PC-9 (cell line): ENCODE results near the gene HTT. TPM values are rescaled to one million over a fixed set of nuclear protein-coding genes. Genes with fewer than 3 reads are reported as not detected.

Experiments
- BruUV-seq: library from RNA; stranded (reverse); fragments of 400-500 nt; replicated peaks from 2 replicates; lab custom pipeline; 2021; lab: Mats Ljungman, UMichigan
- CTCF ChIA-PET: fragments of 300-600 bp; sonication (Branson Sonifier 250); formaldehyde crosslinking; loops from one replicate; lab custom pipeline; 2022; ENCODE audit warnings: antibody characterized with exemption; lab: Charles Lee
- POLR2A ChIA-PET: fragments of 300-600 bp; sonication (Branson Sonifier 250); formaldehyde crosslinking; loops from one replicate; lab custom pipeline; 2022; ENCODE audit warnings: antibody characterized with exemption; ENCODE audit not compliant: unreplicated experiment; lab: Charles Lee
- DNase-seq, 2 experiments: peaks; one replicate each; pipeline versions ENCODE4 v3.0.0 to v3.0.0-alpha.2; 2015 to 2022; ENCODE audit warnings: mixed read lengths in 1 of 2
- H2AFZ ChIP-seq: fragments of 200-600 bp; sonication (generic); 2 replicates; pipeline ENCODE4 v1.8.1; 2017; ENCODE audit warnings: antibody characterized with exemption
- H3F3A ChIP-seq: fragments of 200-600 bp; sonication (generic); 2 replicates; pipeline ENCODE4 v1.8.1; 2017; ENCODE audit warnings: antibody characterized with exemption, mild to moderate bottlenecking, low read depth; ENCODE audit not compliant: insufficient read depth
- H3K27ac ChIP-seq: fragments of 200-600 bp; sonication (generic); 2 replicates; pipeline ENCODE4 v1.6.1; 2016; ENCODE audit warnings: mixed run types
- H3K27me3 ChIP-seq: fragments of 200-600 bp; sonication (generic); 2 replicates; pipeline ENCODE4 v1.6.1; 2016; ENCODE audit warnings: low read depth, mixed run types; ENCODE audit not compliant: insufficient read depth
- H3K36me3 ChIP-seq: fragments of 200-600 bp; sonication (generic); 2 replicates; pipeline ENCODE4 v1.6.1; 2016; ENCODE audit warnings: low read depth, mixed run types
- H3K4me1 ChIP-seq: fragments of 200-600 bp; sonication (generic); replicated peaks from 2 replicates; pipeline ENCODE4 v1.6.1; 2016; ENCODE audit warnings: mixed run types; ENCODE audit not compliant: insufficient read depth
- H3K4me2 ChIP-seq: fragments of 200-600 bp; sonication (generic); 2 replicates; pipeline ENCODE4 v1.6.1; 2017; ENCODE audit warnings: mixed run types
- H3K4me3 ChIP-seq: fragments of 200-600 bp; sonication (generic); 2 replicates; pipeline ENCODE4 v1.6.1; 2016; ENCODE audit warnings: mixed run types
- H3K79me2 ChIP-seq: fragments of 200-600 bp; sonication (generic); 2 replicates; pipeline ENCODE4 v1.6.1; 2017; ENCODE audit warnings: low read depth, mixed run types
- H3K9me2 ChIP-seq: fragments of 200-600 bp; sonication (generic); 2 replicates; pipeline ENCODE4 v1.8.1; 2017; ENCODE audit warnings: mild to moderate bottlenecking; ENCODE audit not compliant: insufficient read depth
- H3K9me3 ChIP-seq: fragments of 200-600 bp; sonication (generic); 2 replicates; pipeline ENCODE4 v1.8.1; 2016; ENCODE audit warnings: low read depth; ENCODE audit not compliant: insufficient read depth
- H4K20me1 ChIP-seq: fragments of 200-600 bp; sonication (generic); 2 replicates; pipeline ENCODE4 v1.8.1; 2017; ENCODE audit not compliant: insufficient read depth
- EZH2 ChIP-seq: fragments of 200-600 bp; sonication (generic); IDR thresholded peaks from 2 replicates; pipeline ENCODE4 v1.8.0; 2017; ENCODE audit warnings: antibody characterized with exemption, low read depth
- intact Hi-C: fragments of 100-400 bp; cut with micrococcal nuclease; formaldehyde crosslinking; loops from one replicate; pipeline ENCODE4 v1.10.0; 2022; ENCODE audit not compliant: unreplicated experiment
- total RNA-seq: library from RNA; stranded (reverse); gene quantifications from 2 replicates; pipeline ENCODE4 v1.2.3, GENCODE V29; 2021
- TF ChIP-seq, protein P1 (sequence below): fragments of 200-600 bp; sonication (generic); conservative IDR thresholded peaks from 2 replicates; pipeline ENCODE4 v1.6.1; 2017; ENCODE audit warnings: mixed run types, antibody characterized with exemption, mild to moderate bottlenecking, moderate library complexity

Gene HTT
- total RNA-seq, 1 experiment from 2014 or later = 81.7 TPM

DNA sequence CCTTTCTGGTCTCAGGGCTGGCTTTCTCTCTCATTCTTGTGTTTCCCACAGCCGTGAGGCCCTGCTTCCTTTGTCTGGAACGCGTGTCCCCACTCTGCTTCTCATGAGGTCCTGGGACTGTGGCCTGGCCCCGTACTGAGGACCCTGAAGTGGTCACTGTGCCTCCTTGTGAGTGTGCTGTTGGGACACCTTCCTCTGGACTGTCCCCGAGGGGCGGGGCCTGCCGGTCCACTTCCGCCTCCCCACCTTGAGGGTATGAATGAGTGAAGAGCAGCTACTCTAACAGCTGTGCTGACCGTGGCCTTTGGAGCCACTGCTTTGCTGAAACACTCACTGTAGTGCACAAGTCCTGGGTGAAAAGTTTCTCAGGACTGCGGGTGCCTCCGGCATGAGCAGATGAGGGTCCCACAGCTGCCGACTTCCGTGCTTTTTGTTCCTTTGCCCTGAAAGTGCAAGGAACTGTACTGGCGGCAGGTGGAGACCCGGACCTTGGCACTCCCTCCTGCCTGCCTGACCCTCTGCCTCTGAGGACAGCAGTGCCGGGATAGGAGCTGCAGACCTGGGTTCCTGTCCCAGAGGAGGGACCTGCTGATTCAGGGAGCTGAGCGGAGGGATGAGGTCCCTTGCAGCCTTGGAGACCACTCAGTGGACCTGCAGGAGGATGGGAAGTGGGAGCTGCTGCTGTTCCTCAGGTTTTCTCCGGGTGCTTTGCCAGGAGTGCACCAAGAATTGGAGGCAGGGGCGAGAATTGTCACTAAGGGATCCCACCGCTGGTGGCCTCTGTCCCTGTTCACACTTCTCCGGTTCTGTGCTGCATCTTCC, 38.1 kb upstream of the HTT start:
- Histone ChIP-seq H3K27me3 (no peaks in the 10 kb centered on the region), H3K9me3 (no peaks in the 10 kb centered on the region), H3K4me3 (no peak overlapping the region), H4K20me1 (no peaks in the 10 kb centered on the region), H3F3A (no peaks in the 10 kb centered on the region), H2AFZ (no peak overlapping the region), H3K27ac (no peak overlapping the region), H3K36me3 (no peaks in the 10 kb centered on the region), H3K9me2 (no peaks in the 10 kb centered on the region), H3K79me2 (no peaks in the 10 kb centered on the region), H3K4me1 (no peaks in the 10 kb centered on the region), H3K4me2 (no peak overlapping the region)
- intact Hi-C loops = loop anchor here (2.0 to 5.0 kb wide), 2 partner anchors 74 to 274 kb away; partner anchors contain the start of genes GRK4 and NOP14
- DNase-seq = no peak
- CTCF ChIA-PET = interaction anchor here (0.5 to 1.4 kb wide), 3 partner anchors 67 to 534 kb away, joined by 4 to 6 read pairs (median 5); no protein-coding TSS in a partner anchor
- BruUV-seq = no TSS peak
- TF ChIP-seq, protein P1, sequence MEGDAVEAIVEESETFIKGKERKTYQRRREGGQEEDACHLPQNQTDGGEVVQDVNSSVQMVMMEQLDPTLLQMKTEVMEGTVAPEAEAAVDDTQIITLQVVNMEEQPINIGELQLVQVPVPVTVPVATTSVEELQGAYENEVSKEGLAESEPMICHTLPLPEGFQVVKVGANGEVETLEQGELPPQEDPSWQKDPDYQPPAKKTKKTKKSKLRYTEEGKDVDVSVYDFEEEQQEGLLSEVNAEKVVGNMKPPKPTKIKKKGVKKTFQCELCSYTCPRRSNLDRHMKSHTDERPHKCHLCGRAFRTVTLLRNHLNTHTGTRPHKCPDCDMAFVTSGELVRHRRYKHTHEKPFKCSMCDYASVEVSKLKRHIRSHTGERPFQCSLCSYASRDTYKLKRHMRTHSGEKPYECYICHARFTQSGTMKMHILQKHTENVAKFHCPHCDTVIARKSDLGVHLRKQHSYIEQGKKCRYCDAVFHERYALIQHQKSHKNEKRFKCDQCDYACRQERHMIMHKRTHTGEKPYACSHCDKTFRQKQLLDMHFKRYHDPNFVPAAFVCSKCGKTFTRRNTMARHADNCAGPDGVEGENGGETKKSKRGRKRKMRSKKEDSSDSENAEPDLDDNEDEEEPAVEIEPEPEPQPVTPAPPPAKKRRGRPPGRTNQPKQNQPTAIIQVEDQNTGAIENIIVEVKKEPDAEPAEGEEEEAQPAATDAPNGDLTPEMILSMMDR = no peak
- no peak for TF ChIP-seq EZH2
- POLR2A ChIA-PET = no interaction called here

DNA sequence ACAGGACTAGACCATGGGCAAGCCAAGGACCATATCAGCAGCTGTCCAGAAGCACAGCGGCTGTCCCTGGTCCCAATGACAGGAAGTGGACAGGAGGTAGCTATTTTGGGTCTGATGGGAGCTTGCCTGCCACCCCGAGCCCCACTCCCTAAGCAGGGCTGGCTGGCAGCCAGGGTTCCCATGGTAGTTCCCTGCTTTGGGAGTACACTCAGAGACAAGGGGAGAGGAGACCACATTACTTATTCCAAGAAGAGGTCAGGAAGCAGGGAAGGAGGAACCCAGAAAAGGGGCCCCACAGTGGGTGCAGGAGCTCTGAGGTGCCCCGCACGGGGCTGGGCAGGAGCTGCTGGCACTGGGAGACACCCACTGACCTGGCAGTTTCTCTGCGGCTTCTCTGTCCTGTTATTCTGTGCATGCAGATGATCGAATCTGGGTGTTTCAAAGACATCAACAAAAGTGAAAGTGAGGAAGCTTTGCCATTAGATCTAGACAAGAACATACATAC, 36.5 kb upstream of the HTT start:
- Histone ChIP-seq H3K27ac (no peak overlapping the region), H3K27me3 (no peaks in the 10 kb centered on the region), H3K36me3 (no peaks in the 10 kb centered on the region), H3F3A (no peaks in the 10 kb centered on the region), H3K4me1 (0 out of 2 replicates have a peak, but pooled peaks cover 5% of the 10 kb centered on the region), H3K9me2 (no peaks in the 10 kb centered on the region), H3K4me2 (no peak overlapping the region), H2AFZ (no peak overlapping the region), H3K79me2 (no peaks in the 10 kb centered on the region), H4K20me1 (no peaks in the 10 kb centered on the region), H3K4me3 (no peak overlapping the region), H3K9me3 (no peaks in the 10 kb centered on the region)
- BruUV-seq = no TSS peak
- no peak for DNase-seq
- no peak for TF ChIP-seq EZH2
- TF ChIP-seq, protein P1 = no peak
- ChIA-PET CTCF (no interaction called here), POLR2A (interaction anchor here (0.6 to 0.7 kb wide), 2 partner anchors 102 to 164 kb away, joined by 8 to 20 read pairs; no protein-coding TSS in a partner anchor)
- intact Hi-C loops = loop anchor here (1.0 to 5.0 kb wide), 4 partner anchors 75 to 817 kb away; partner anchors contain the start of genes GRK4 and NOP14

DNA sequence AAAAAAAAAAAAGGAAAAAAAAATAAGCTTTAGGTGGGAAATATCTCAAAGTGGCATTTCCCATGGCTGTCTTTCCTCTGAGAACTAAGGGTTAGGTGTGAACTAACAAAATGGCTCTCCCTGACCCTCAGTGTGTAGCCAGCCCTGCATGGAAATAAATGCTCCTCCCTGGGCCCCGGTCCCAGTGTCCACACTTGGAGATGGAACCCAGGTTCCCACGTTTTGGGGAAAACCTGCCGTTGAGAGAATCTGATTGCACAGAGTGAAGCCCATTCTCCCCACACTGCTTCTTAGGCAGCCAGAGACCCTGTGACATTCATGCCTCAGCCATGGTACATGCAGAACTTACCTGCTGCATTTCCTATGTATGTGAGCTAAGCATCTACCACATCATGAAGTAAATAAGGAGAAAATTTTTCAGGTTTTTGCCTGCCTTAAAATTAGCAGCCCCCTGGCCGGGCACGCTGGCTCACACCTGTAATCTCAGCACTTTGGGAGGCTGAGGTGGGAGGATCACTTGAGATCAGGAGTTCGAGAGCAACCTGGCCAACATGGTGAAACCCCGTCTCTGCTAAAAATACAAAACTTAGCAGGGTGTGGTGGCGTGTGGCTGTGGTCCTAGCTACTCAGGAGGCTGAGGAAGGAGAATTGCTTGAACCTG, 34.6 kb upstream of the HTT start:
- H3K4me1 ChIP-seq = 0 out of 2 replicates have a peak, but pooled peaks cover 5% of the 10 kb centered on the region
- no peak overlapping the region for H3K4me2 ChIP-seq
- H3K27ac ChIP-seq = no peak overlapping the region
- no peaks in the 10 kb centered on the region for H3K9me3 ChIP-seq
- H3K27me3 ChIP-seq = no peaks in the 10 kb centered on the region
- no peak for DNase-seq
- no peaks in the 10 kb centered on the region for H3K36me3 ChIP-seq
- intact Hi-C loops = loop anchor here (2.0 to 5.0 kb wide), 3 partner anchors 63 to 819 kb away; no protein-coding TSS in a partner anchor
- H3K79me2 ChIP-seq = no peaks in the 10 kb centered on the region
- H3K9me2 ChIP-seq = no peaks in the 10 kb centered on the region
- TF ChIP-seq EZH2 = no peak
- TF ChIP-seq, protein P1 = no peak
- no peaks in the 10 kb centered on the region for H3F3A ChIP-seq
- no peak overlapping the region for H2AFZ ChIP-seq
- BruUV-seq = no TSS peak
- POLR2A ChIA-PET = interaction anchor here (0.7 kb wide), 1 partner anchor 262 kb away, joined by 5 read pairs; no protein-coding TSS in a partner anchor
- no peaks in the 10 kb centered on the region for H4K20me1 ChIP-seq
- H3K4me3 ChIP-seq = no peak overlapping the region
- CTCF ChIA-PET = interaction anchor here (0.6 to 0.7 kb wide), 2 partner anchors 73 to 731 kb away, joined by 4 to 5 read pairs; no protein-coding TSS in a partner anchor
